Measurements from ENCODE around the gene ALKBH2. TPM values are rescaled to one million over a fixed set of nuclear protein-coding genes. Genes with fewer than 3 reads are reported as not detected.

The ALKBH2 gene
- total and polyA plus RNA-seq, 2 of the 8 experiments (the other 6 are each of a cell fraction or from before 2014, with no cell fraction given), result 19.1 to 22.5 TPM

DNA sequence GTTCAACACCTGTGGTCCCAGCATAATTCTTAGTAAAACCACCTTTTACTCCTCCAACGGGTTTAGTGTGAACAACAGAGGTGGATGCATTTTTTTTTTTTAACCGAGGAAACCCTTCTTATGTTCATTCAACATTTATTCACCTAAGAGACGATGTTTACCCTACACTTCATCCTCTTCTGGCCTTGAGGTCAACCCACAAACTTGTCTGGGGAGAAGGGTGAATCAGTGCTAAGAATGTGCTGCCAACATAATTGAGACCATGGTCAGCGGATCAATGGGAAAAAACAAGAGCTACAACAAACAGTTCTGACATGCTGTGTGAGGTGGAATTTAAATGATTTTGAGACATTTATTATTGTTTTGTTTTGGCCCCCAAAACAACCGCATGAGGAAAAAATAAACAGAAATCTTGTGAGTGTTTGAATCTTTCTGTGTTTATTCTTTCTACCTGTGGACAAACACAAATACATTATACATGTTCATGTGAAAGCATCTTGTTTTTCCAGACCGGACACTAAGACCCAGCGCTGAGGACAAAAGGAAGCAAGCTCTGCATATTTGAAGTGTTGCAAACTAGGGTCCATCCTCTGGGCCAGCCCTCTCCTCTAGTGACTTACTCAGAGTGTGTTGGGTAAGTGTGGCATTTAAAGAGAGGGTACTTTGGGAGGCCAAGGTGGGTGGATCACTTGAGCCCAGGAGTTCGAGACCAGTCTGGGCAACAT, 46.0 kb downstream of the ALKBH2 start:
- 85% methylated on average over 8 of the region's 8 CpGs; no CpG with 5 or more reads in 1 of the 2 experiments for WGBS, 2 experiments (ENCODE audit: extremely low coverage in 1 of 2, insufficient coverage in 1 of 2, insufficient read length in 1 of 2, insufficient replicate concordance in 2 of 2, low coverage in 1 of 2, low lambda C conversion rate in 2 of 2, missing lambda C conversion rate in 1 of 2)
- Histone ChIP-seq H3K4me1 (replicated peaks in 1 of 4; ENCODE audit: control insufficient read depth in 3 of 4, insufficient read depth in 4 of 4, low read length in 3 of 4) (no peaks in the 10 kb centered on the region; a peak in 1 of 7 replicates), H3K14ac (ENCODE audit: insufficient read length) (no peak overlapping the region), H3K18ac (ENCODE audit: extremely low read depth, low read length) (no peak overlapping the region), H3K36me3 (ENCODE audit: control insufficient read depth in 2 of 4, insufficient read depth in 4 of 4, low read length in 3 of 4) (no peaks in the 10 kb centered on the region), H2BK5ac (ENCODE audit: low read depth, low read length) (no peak overlapping the region), H3K79me2 (ENCODE audit: control insufficient read depth in 1 of 2, insufficient read depth in 2 of 2, low read length in 2 of 2) (no peaks in the 10 kb centered on the region), H3K9me3 (ENCODE audit: insufficient read depth in 2 of 2, low read depth in 1 of 2, low read length in 1 of 2) (no peaks in the 10 kb centered on the region), H3K4ac (replicated peaks; ENCODE audit: insufficient read length, low read depth, low read length) (no peak overlapping the region), H2BK20ac (ENCODE audit: low read length) (no peak overlapping the region), H3K27me3 (replicated peaks in 1 of 4; ENCODE audit: control insufficient read depth in 3 of 4, extremely low read depth in 1 of 4, insufficient read depth in 3 of 4, low read length in 3 of 4) (no peaks in the 10 kb centered on the region), H3K56ac (replicated peaks; ENCODE audit: insufficient read length, low read depth, low read length) (no peak overlapping the region), H2AK5ac (ENCODE audit: low read depth, low read length) (no peak overlapping the region), H4K5ac (ENCODE audit: insufficient read length, low read depth, low read length) (no peak overlapping the region), H2AFZ (ENCODE audit: low read length) (no peak overlapping the region), H3K27ac (ENCODE audit: low read depth, low read length) (no peak overlapping the region), H2BK120ac (replicated peaks; ENCODE audit: low read depth, low read length) (no peak overlapping the region), H3K79me1 (ENCODE audit: low read depth, low read length) (no peaks in the 10 kb centered on the region), H3K4me2 (ENCODE audit: insufficient read depth in 1 of 2, low read depth in 2 of 2, low read length in 2 of 2) (no peak overlapping the region), H3K4me3 (ENCODE audit: extremely low read depth in 1 of 4, insufficient read depth in 2 of 4, low read depth in 3 of 4, low read length in 4 of 4) (no peak overlapping the region), H4K20me1 (replicated peaks in 1 of 2; ENCODE audit: control insufficient read depth in 1 of 2, insufficient read depth in 2 of 2, low read length in 2 of 2) (no peaks in the 10 kb centered on the region), H2BK15ac (ENCODE audit: low read length) (no peak overlapping the region), H4K8ac (ENCODE audit: extremely low read depth, insufficient read depth, low read length) (no peak overlapping the region), H3K23me2 (ENCODE audit: low read depth, low read length) (no peaks in the 10 kb centered on the region), H3K9ac (replicated peaks in 1 of 4; ENCODE audit: extremely low read depth in 1 of 4, low read depth in 3 of 4, low read length in 3 of 4) (no peak overlapping the region), H3K23ac (ENCODE audit: insufficient read length) (no peak overlapping the region), H2BK12ac (ENCODE audit: low read depth, low read length) (no peak overlapping the region), H4K91ac (replicated peaks; ENCODE audit: insufficient read length, low read length) (no peak overlapping the region)
- FAIRE-seq (no peak), DNase-seq (ENCODE audit: low read depth in 1 of 2, low spot score in 2 of 2) (peak in 1 of 2 experiments; percentile 33)
- POLR2A ChIA-PET (ENCODE audit: partially characterized antibody), result interaction anchor here (0.6 kb wide), 1 partner anchor 345 kb away, joined by 3 read pairs; no protein-coding TSS in a partner anchor
- CTCF ChIA-PET (ENCODE audit: partially characterized antibody), result interaction anchor here (0.9 kb wide), 1 partner anchor 22 kb away, joined by 3 read pairs; no protein-coding TSS in a partner anchor
- TF ChIP-seq EZH2 (IDR thresholded peaks at IDR 0.05; ENCODE audit: low read depth, low read length, severe bottlenecking) (no peak), NANOG (IDR thresholded peaks at IDR 0.05; ENCODE audit: insufficient read depth, low read depth, low read length, poor library complexity, severe bottlenecking) (no peak), KDM5A (IDR thresholded peaks at IDR 0.05; ENCODE audit: low read length) (no peak), SRF (IDR thresholded peaks at IDR 0.05; ENCODE audit: low read depth, low read length) (no peak), CEBPB (IDR thresholded peaks at IDR 0.05; ENCODE audit: low read depth, low read length) (no peak), MAFK (IDR thresholded peaks at IDR 0.05; ENCODE audit: low read depth, low read length) (no peak), TBP (IDR thresholded peaks at IDR 0.05; ENCODE audit: low read depth, low read length) (no peak), CBX8 (IDR thresholded peaks at IDR 0.05; ENCODE audit: borderline replicate concordance, low read depth, low read length) (no peak), YY1 (IDR thresholded peaks at IDR 0.05; ENCODE audit: low read depth, low read length) (no peak), TEAD4 (IDR thresholded peaks at IDR 0.05; ENCODE audit: low read depth, low read length) (no peak), CBX5 (IDR thresholded peaks at IDR 0.05; ENCODE audit: low read depth, low read length) (no peak)

Data from H1 (cell line).